ENCODE results near the gene FRMD4A. TPM values are rescaled to one million over a fixed set of nuclear protein-coding genes. Genes with fewer than 3 reads are reported as not detected.

The FRMD4A gene
- total and polyA plus RNA-seq, 2 of the 4 experiments (the other 2 are of a cell fraction) = 30.3 to 68.8 TPM

DNA sequence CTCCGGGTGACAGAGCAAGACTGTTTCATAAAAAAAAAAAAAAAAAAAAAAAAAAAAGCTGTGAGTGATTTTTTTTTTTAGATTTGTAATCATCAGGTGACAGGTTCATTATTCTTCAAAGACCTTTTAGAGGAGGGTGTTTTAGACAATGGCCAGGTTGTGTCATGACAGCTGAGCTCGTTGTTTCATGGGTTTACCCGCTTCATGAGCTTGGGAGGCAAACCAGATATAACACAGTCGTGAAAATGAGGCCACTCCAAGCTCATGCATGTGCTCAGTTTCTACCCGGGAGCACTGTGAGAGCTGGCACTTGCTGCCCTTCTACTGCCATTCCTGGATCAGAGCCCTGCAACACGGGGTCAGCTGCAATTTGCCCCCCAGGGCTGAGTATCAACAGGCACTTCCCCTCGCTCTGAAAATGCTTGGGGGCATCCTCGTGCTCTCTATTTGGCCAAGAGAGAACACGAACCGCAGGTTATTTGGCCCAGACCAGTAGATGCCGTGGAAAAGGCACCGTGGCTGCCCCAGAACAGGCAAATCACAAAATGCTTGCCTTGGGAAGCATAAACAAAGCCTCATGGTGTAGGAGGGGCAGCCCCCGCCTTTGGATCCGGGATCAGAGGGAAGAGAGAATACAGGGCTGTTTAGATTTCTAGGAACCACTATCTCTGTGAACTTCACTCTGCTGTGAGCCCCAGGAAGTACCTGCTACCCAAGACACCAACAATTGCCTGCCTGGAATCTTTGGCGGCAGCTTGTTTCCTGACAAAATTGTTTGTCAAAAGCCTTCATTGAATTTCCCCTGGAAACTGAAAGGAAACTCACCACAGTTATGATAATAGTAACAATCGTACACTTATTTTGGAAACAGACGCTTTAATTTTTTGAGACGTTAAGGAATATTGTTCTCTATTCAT is 371.0 kb downstream of the FRMD4A start (continued):
- TF ChIP-seq RAD21 (IDR thresholded peaks at IDR 0.05; ENCODE audit: low read length) (no peak), POLR2A (IDR thresholded peaks at IDR 0.05; ENCODE audit: low read depth, low read length) (no peak)

DNA sequence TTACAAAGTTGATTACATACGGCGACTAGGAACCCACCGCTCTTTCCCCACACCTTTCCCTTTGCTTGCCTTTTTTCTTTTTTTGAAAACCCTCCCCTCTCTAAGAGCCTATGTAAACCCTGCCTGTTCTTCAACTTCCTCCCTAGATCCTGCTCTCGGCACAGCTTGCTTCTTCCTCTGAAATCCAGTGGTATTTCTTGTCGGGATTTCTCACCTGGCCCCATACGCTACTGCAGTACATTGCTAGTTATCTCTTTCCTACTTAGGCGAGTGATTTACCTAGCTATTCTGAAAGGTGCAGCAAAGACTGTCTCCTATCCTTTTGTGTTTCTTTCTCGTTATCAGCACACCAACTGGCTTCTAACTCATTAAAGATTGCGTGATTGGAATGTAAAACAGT is 372.9 kb downstream of the FRMD4A start:
- in situ Hi-C loops (cut with MboI; ENCODE audit: low sequenced_read_pairs) (no loop called here), intact Hi-C loops (cut with micrococcal nuclease) (loop anchor here (2.0 kb wide), 1 partner anchor 171 kb away; no protein-coding TSS in a partner anchor), dilution Hi-C loops (cut with HindIII; ENCODE audit: low sequenced_read_pairs, unreplicated experiment) (no loop called here)
- peaks cover 12% of the 10 kb centered on the region for H3K9me1 ChIP-seq (ENCODE audit: insufficient read depth, low read length)
- no peaks in the 10 kb centered on the region for H3K36me3 ChIP-seq (ENCODE audit: control insufficient read depth, insufficient read depth, low read length)
- H3K27me3 ChIP-seq (ENCODE audit: control insufficient read depth, insufficient read depth, low read length) = no peaks in the 10 kb centered on the region
- H3K27ac ChIP-seq (ENCODE audit: insufficient read depth, low read length) = no peak overlapping the region
- H3K9me3 ChIP-seq (ENCODE audit: control insufficient read depth, insufficient read depth, low read length) = no peaks in the 10 kb centered on the region
- H2BK20ac ChIP-seq (ENCODE audit: low read depth, low read length) = peak overlapping the region; percentile 39; the same call in 1 of the 2 replicates
- no peak overlapping the region for H2AFZ ChIP-seq (replicated peaks; ENCODE audit: low read length, poor library complexity)
- H4K5ac ChIP-seq (ENCODE audit: low read depth, low read length) = no peak overlapping the region; the same call in 1 of the 2 replicates
- POLR2A ChIA-PET (ENCODE audit: unreplicated experiment) = no interaction called here
- H3K18ac ChIP-seq (ENCODE audit: low read depth, low read length) = no peak overlapping the region
- H2AK5ac ChIP-seq (ENCODE audit: low read depth, low read length) = peak overlapping the region; percentile 11
- no peak for DNase-seq
- H3K79me1 ChIP-seq (ENCODE audit: low read depth in 1 of 2, low read length in 2 of 2) = peaks cover 0 to 11% of the 10 kb centered on the region in 2 experiments; a peak in 1 of 4 replicates
- H2BK120ac ChIP-seq (ENCODE audit: low read depth, low read length) = peak overlapping the region; percentile 16; the same call in 1 of the 2 replicates
- peak overlapping the region; percentile 55; the same call in 1 of the 2 replicates for H3K4ac ChIP-seq (ENCODE audit: low read depth, low read length)
- H4K20me1 ChIP-seq (ENCODE audit: insufficient read depth, low read length) = no peaks in the 10 kb centered on the region
- peaks cover 15% of the 10 kb centered on the region for H3K4me1 ChIP-seq (ENCODE audit: control insufficient read depth, insufficient read depth, low read length)
- no peak overlapping the region for H3K9ac ChIP-seq (ENCODE audit: low read depth, low read length)
- no peak overlapping the region for H2BK5ac ChIP-seq (ENCODE audit: low read depth, low read length, poor library complexity, severe bottlenecking)
- CTCF ChIA-PET = no interaction called here
- BruUV-seq (replicated peaks) = no TSS peak
- no peak overlapping the region for H2AK9ac ChIP-seq (replicated peaks; ENCODE audit: low read depth, low read length, poor library complexity)
- no peak for ATAC-seq (ENCODE audit: low read depth)
- H3K14ac ChIP-seq (replicated peaks; ENCODE audit: low read depth, low read length) = no peak overlapping the region
- no peak overlapping the region for H3K4me3 ChIP-seq (ENCODE audit: insufficient read depth, low read depth, low read length)
- peak overlapping the region in 1 of 2 experiments; percentile 7; a peak in 1 of 4 replicates for H4K8ac ChIP-seq (ENCODE audit: low read depth in 2 of 2, low read length in 2 of 2)
- no peak overlapping the region for H3K4me2 ChIP-seq (ENCODE audit: low read depth, low read length)
- H4K91ac ChIP-seq (ENCODE audit: insufficient read depth, low read depth, low read length) = no peak overlapping the region
- H2BK15ac ChIP-seq (ENCODE audit: low read depth, low read length) = peak overlapping the region; percentile 47; the same call in 2 of the 3 replicates
- no peak overlapping the region; the same call in 1 of the 2 replicates for H3K56ac ChIP-seq (ENCODE audit: extremely low read depth, insufficient read depth, low read length)
- H3K23ac ChIP-seq (ENCODE audit: low read depth, low read length) = no peak overlapping the region; the same call in 1 of the 2 replicates
- 92% methylated on average over 7 of the region's 9 CpGs; no CpG with 5 or more reads in 1 of the 2 experiments for WGBS, 2 experiments (ENCODE audit: extremely low coverage in 2 of 2, insufficient read length in 1 of 2)
- TF ChIP-seq FOS (IDR thresholded peaks at IDR 0.05; ENCODE audit: low read depth, low read length) (no peak), CEBPB (IDR thresholded peaks at IDR 0.05; ENCODE audit: low read depth, low read length) (no peak), SMC3 (IDR thresholded peaks at IDR 0.05; ENCODE audit: low read depth, low read length) (no peak), RAD21 (IDR thresholded peaks at IDR 0.05; ENCODE audit: low read length) (no peak), MAZ (IDR thresholded peaks at IDR 0.05; ENCODE audit: borderline replicate concordance, low read depth, low read length) (no peak), MXI1 (IDR thresholded peaks at IDR 0.05; ENCODE audit: borderline replicate concordance, low read depth, low read length) (no peak), RFX5 (IDR thresholded peaks at IDR 0.05; ENCODE audit: low read depth, low read length) (no peak), NFE2L2 (IDR thresholded peaks at IDR 0.05; ENCODE audit: low read depth, low read length) (no peak), CHD1 (IDR thresholded peaks at IDR 0.05; ENCODE audit: low read depth, low read length) (no peak), BHLHE40 (IDR thresholded peaks at IDR 0.05; ENCODE audit: low read depth, low read length) (no peak)
- TF ChIP-seq, protein P1, sequence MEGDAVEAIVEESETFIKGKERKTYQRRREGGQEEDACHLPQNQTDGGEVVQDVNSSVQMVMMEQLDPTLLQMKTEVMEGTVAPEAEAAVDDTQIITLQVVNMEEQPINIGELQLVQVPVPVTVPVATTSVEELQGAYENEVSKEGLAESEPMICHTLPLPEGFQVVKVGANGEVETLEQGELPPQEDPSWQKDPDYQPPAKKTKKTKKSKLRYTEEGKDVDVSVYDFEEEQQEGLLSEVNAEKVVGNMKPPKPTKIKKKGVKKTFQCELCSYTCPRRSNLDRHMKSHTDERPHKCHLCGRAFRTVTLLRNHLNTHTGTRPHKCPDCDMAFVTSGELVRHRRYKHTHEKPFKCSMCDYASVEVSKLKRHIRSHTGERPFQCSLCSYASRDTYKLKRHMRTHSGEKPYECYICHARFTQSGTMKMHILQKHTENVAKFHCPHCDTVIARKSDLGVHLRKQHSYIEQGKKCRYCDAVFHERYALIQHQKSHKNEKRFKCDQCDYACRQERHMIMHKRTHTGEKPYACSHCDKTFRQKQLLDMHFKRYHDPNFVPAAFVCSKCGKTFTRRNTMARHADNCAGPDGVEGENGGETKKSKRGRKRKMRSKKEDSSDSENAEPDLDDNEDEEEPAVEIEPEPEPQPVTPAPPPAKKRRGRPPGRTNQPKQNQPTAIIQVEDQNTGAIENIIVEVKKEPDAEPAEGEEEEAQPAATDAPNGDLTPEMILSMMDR (conservative IDR thresholded peaks at IDR 0.05; ENCODE audit: low read depth, low read length) = no peak
- TF ChIP-seq, protein P2, sequence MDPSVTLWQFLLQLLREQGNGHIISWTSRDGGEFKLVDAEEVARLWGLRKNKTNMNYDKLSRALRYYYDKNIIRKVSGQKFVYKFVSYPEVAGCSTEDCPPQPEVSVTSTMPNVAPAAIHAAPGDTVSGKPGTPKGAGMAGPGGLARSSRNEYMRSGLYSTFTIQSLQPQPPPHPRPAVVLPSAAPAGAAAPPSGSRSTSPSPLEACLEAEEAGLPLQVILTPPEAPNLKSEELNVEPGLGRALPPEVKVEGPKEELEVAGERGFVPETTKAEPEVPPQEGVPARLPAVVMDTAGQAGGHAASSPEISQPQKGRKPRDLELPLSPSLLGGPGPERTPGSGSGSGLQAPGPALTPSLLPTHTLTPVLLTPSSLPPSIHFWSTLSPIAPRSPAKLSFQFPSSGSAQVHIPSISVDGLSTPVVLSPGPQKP (IDR thresholded peaks at IDR 0.05; ENCODE audit: borderline replicate concordance, low read depth, low read length) = no peak

Data from IMR-90 (cell line).